Heart left ventricle (tissue), 13 donors: ENCODE measurements around the gene ANGPTL2.

Experiments
- CTCF ChIP-seq, 12 donors: fragments of 200-600 bp; sonication (generic) in 4 of 12; IDR thresholded peaks; one replicate each; pipeline versions ENCODE4 v1.5.0 to v1.8.0; 2018 to 2022; ENCODE audit warnings: antibody characterized with exemption in 12 of 12, mild to moderate bottlenecking in 5 of 12
- POLR2A ChIP-seq, 2 donors: fragments of 450-650 bp; IDR thresholded peaks; one replicate each; pipeline ENCODE4 v1.6.1; 2017; ENCODE audit warnings: antibody characterized with exemption in 2 of 2, mild to moderate bottlenecking in 2 of 2, moderate library complexity in 2 of 2
- donor health status: ischemic (EF 13 %, LVEDD 7.1; RV severe dilation, severe dysfunction).
- donor health status: DM: no; HTN: yes; CAD: no.
- donor health status: DM: no; HTN: no; CAD: no.
- donor health status: ischemic (EF 25% LVEDD 6.9; RV normal size, moderate dysfunction).
- donor health status: ischemic (EF 25% LVEDD 5.7; RV mildly dilated, moderate dysfunction).
- donor health status: ischemic (EF 35%, LVEDD 5.7; RV mildly dilated, moderate dysfunction).
- donor health status: nonischemic (EF 11% LVEDD 7.7; RV severe dilation, severe dysfunction).
- donor health status: DM: yes; HTN: yes; CAD: no.
- donor health status: PGD.
- donor health status: ischemic (EF 29% LVEDD 5.4; RV normal size, mild dysfunction).
- donor health status: nonischemic (EF 23%, LVEDD 6.1; RV moderate dilation, normal function).

GRCh38 chr9:127047971-127048370, 74.5 kb downstream of the ANGPTL2 start:
- no peak for TF ChIP-seq CTCF (IDR thresholded peaks at IDR 0.05)
- no peak for TF ChIP-seq POLR2A (IDR thresholded peaks at IDR 0.05)
